Upper lobe of right lung (tissue), 1 donor: ENCODE results near the gene PPFIBP2. TPM values are rescaled to one million over a fixed set of nuclear protein-coding genes. Genes with fewer than 3 reads are reported as not detected.

Experiments
- ATAC-seq: fragments of 200-7000 bp; cut with Tn5 transposase; one replicate; pipeline ENCODE4 v1.9.1; 2020; ENCODE audit warnings: mild to moderate bottlenecking, moderate library complexity
- DNase-seq: peaks from one replicate; pipeline ENCODE4 v3.0.0-alpha.2; 2020
- H3K27ac ChIP-seq: fragments of 200-600 bp; one replicate; pipeline ENCODE4 v1.8.0; 2022
- H3K27me3 ChIP-seq: fragments of 200-600 bp; one replicate; pipeline ENCODE4 v1.8.0; 2022; ENCODE audit warnings: mild to moderate bottlenecking
- H3K36me3 ChIP-seq: fragments of 200-600 bp; one replicate; pipeline ENCODE4 v1.8.0; 2022
- H3K4me1 ChIP-seq: fragments of 200-600 bp; one replicate; pipeline ENCODE4 v1.8.0; 2022
- H3K4me3 ChIP-seq: fragments of 200-600 bp; one replicate; pipeline ENCODE4 v1.8.0; 2022; ENCODE audit warnings: mild to moderate bottlenecking
- H3K9me3 ChIP-seq: fragments of 200-600 bp; one replicate; pipeline ENCODE4 v1.8.0; 2022
- intact Hi-C: fragments of 100-400 bp; cut with DNase I; formaldehyde crosslinking; loops from one replicate; pipeline ENCODE4 v1.11.0; 2022
- total RNA-seq: library from RNA; stranded (reverse); fragmentation: NEBNext Ultra II Directional; extraction: Animal tissue kit (Norgen Biotek cat#: 25700); gene quantifications from one replicate; pipeline ENCODE4 v1.2.1, GENCODE V29; 2021
- TF ChIP-seq, protein P1 (sequence below): fragments of 200-600 bp; IDR thresholded peaks from one replicate; pipeline ENCODE4 v1.8.0; 2022; ENCODE audit warnings: antibody characterized with exemption
- donor health status: DM: no; HTN: yes; CAD: no; lungs with severe emphysema.

The PPFIBP2 gene
- total RNA-seq, 1 donor from 2014 or later = 26.8 TPM

DNA sequence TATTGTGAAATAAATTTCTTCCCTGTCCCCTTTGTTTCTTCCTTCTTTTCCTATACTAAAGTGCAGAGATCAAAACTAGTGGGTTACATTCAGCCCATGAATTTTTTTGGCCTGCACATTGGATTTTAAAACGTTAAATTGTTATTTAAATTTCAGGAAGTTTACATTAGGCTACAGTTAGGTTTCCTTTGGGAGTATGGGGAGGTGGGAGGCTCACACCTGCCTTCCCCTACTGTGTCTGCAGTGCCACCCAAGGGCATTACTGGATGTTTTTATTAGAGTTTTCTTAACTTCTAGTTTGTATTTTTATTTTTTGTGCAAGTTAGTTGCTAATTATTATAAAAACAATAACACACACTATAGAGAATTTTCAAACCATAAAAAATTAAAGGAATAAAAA lies 107.8 kb downstream of the PPFIBP2 start:
- Histone ChIP-seq H3K27me3 (no peaks in the 10 kb centered on the region), H3K4me3 (no peak overlapping the region), H3K36me3 (peaks cover 30% of the 10 kb centered on the region), H3K27ac (no peak overlapping the region), H3K9me3 (no peaks in the 10 kb centered on the region), H3K4me1 (no peaks in the 10 kb centered on the region)
- ATAC-seq = no peak
- intact Hi-C loops = no loop called here
- no peak for DNase-seq
- TF ChIP-seq, protein P1, sequence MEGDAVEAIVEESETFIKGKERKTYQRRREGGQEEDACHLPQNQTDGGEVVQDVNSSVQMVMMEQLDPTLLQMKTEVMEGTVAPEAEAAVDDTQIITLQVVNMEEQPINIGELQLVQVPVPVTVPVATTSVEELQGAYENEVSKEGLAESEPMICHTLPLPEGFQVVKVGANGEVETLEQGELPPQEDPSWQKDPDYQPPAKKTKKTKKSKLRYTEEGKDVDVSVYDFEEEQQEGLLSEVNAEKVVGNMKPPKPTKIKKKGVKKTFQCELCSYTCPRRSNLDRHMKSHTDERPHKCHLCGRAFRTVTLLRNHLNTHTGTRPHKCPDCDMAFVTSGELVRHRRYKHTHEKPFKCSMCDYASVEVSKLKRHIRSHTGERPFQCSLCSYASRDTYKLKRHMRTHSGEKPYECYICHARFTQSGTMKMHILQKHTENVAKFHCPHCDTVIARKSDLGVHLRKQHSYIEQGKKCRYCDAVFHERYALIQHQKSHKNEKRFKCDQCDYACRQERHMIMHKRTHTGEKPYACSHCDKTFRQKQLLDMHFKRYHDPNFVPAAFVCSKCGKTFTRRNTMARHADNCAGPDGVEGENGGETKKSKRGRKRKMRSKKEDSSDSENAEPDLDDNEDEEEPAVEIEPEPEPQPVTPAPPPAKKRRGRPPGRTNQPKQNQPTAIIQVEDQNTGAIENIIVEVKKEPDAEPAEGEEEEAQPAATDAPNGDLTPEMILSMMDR = no peak

- Histone ChIP-seq H3K36me3 (peaks cover 41% of the 10 kb centered on the region), H3K27me3 (no peaks in the 10 kb centered on the region), H3K27ac (no peak overlapping the region), H3K4me1 (no peaks in the 10 kb centered on the region), H3K9me3 (no peaks in the 10 kb centered on the region), H3K4me3 (no peak overlapping the region)
- TF ChIP-seq, protein P1 = no peak
- no peak for ATAC-seq
- intact Hi-C loops = no loop called here
- no peak for DNase-seq
Observed at GRCh38 chr11:7622721-7623120, 108.9 kb downstream of the PPFIBP2 start.

DNA sequence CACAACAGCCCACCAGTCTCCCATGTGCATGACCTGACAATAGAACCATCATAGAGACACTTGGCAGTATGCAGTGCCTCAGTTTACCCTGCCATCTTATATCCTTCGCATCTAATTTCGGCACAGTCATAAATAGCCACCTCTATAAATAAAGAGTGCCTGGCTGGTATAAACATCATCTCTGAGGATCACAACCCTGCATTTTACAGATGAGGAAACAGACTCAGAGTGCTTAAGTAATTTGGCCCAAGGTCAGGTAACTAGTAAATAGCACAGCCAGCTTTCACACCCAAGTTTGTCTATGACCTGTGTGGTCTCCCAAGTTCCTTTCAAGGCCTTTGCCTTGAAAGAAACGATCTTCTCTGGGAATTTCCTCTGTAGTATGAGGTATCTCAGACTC lies 114.9 kb downstream of the PPFIBP2 start:
- no peak overlapping the region for H3K4me3 ChIP-seq
- no peak for ATAC-seq
- no peaks in the 10 kb centered on the region for H3K4me1 ChIP-seq
- TF ChIP-seq, protein P1 = no peak
- no peak overlapping the region for H3K27ac ChIP-seq
- peaks cover 69% of the 10 kb centered on the region for H3K36me3 ChIP-seq
- H3K27me3 ChIP-seq = no peaks in the 10 kb centered on the region
- H3K9me3 ChIP-seq = no peaks in the 10 kb centered on the region
- no peak for DNase-seq
- intact Hi-C loops = no loop called here

GRCh38 chr11:7630002-7630401 lies 116.2 kb downstream of the PPFIBP2 start:
- ATAC-seq = no peak
- H3K27me3 ChIP-seq = no peaks in the 10 kb centered on the region
- H3K9me3 ChIP-seq = no peaks in the 10 kb centered on the region
- no peaks in the 10 kb centered on the region for H3K4me1 ChIP-seq
- TF ChIP-seq, protein P1 = no peak
- no peak overlapping the region for H3K4me3 ChIP-seq
- no peak overlapping the region for H3K27ac ChIP-seq
- no peak for DNase-seq
- intact Hi-C loops = no loop called here
- H3K36me3 ChIP-seq = peaks cover 76% of the 10 kb centered on the region

GRCh38 chr11:7632211-7632610 lies 118.4 kb downstream of the PPFIBP2 start:
- Histone ChIP-seq H3K27ac (no peak overlapping the region), H3K9me3 (no peaks in the 10 kb centered on the region), H3K36me3 (peaks cover 76% of the 10 kb centered on the region), H3K4me3 (no peak overlapping the region), H3K27me3 (no peaks in the 10 kb centered on the region), H3K4me1 (no peaks in the 10 kb centered on the region)
- TF ChIP-seq, protein P1 = no peak
- ATAC-seq = no peak
- DNase-seq = no peak
- intact Hi-C loops = no loop called here

- H3K36me3 ChIP-seq = peaks cover 68% of the 10 kb centered on the region
- no peaks in the 10 kb centered on the region for H3K9me3 ChIP-seq
- peaks cover 7% of the 10 kb centered on the region for H3K4me1 ChIP-seq
- intact Hi-C loops = no loop called here
- no peak overlapping the region for H3K4me3 ChIP-seq
- no peak overlapping the region for H3K27ac ChIP-seq
- DNase-seq (no peak), ATAC-seq (no peak)
- no peaks in the 10 kb centered on the region for H3K27me3 ChIP-seq
- TF ChIP-seq, protein P1 = no peak
Observed at GRCh38 chr11:7635137-7635536, 121.3 kb downstream of the PPFIBP2 start.
